Nephron progenitor cell (in vitro differentiated cells): Measurements from ENCODE around the gene KCNAB3.

ENCODE experiments used
- DNase-seq: peaks from one replicate; pipeline ENCODE4 v3.0.0; 2021
- H3K27ac Mint-ChIP-seq: 2 replicates; pipeline ENCODE4 v1.8.0; 2021; ENCODE audit warnings: mild to moderate bottlenecking, moderate library complexity, mixed read lengths
- H3K27me3 Mint-ChIP-seq: 2 replicates; pipeline ENCODE4 v1.8.0; 2021; ENCODE audit warnings: mild to moderate bottlenecking, low read depth, mixed read lengths; ENCODE audit not compliant: poor library complexity
- H3K36me3 Mint-ChIP-seq: 2 replicates; pipeline ENCODE4 v1.8.0; 2021; ENCODE audit warnings: low read depth, mixed read lengths
- H3K4me1 Mint-ChIP-seq: 2 replicates; pipeline ENCODE4 v1.8.0; 2021; ENCODE audit warnings: mixed read lengths
- H3K4me3 Mint-ChIP-seq: 2 replicates; pipeline ENCODE4 v1.8.0; 2021; ENCODE audit warnings: mild to moderate bottlenecking, moderate library complexity, mixed read lengths
- H3K9me3 Mint-ChIP-seq: 2 replicates; pipeline ENCODE4 v1.8.0; 2021; ENCODE audit warnings: mild to moderate bottlenecking, moderate library complexity, mixed read lengths
- TF ChIP-seq, protein P1 (sequence below): fragments of 200-600 bp; sonication (generic); IDR thresholded peaks from 2 replicates; pipeline ENCODE4 v1.5.0; 2021; ENCODE audit warnings: antibody characterized with exemption

The KCNAB3 gene

GRCh38 chr17:7927596-7927995 lies 2.1 kb downstream of the KCNAB3 start:
- no peaks in the 10 kb centered on the region for H3K9me3 Mint-ChIP-seq
- H3K36me3 Mint-ChIP-seq = no peaks in the 10 kb centered on the region
- peaks cover 59% of the 10 kb centered on the region for H3K27me3 Mint-ChIP-seq
- no peak overlapping the region for H3K27ac Mint-ChIP-seq
- H3K4me3 Mint-ChIP-seq = no peak overlapping the region
- peaks cover 52% of the 10 kb centered on the region for H3K4me1 Mint-ChIP-seq
- TF ChIP-seq, protein P1, sequence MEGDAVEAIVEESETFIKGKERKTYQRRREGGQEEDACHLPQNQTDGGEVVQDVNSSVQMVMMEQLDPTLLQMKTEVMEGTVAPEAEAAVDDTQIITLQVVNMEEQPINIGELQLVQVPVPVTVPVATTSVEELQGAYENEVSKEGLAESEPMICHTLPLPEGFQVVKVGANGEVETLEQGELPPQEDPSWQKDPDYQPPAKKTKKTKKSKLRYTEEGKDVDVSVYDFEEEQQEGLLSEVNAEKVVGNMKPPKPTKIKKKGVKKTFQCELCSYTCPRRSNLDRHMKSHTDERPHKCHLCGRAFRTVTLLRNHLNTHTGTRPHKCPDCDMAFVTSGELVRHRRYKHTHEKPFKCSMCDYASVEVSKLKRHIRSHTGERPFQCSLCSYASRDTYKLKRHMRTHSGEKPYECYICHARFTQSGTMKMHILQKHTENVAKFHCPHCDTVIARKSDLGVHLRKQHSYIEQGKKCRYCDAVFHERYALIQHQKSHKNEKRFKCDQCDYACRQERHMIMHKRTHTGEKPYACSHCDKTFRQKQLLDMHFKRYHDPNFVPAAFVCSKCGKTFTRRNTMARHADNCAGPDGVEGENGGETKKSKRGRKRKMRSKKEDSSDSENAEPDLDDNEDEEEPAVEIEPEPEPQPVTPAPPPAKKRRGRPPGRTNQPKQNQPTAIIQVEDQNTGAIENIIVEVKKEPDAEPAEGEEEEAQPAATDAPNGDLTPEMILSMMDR = no peak
- DNase-seq = no peak

DNA sequence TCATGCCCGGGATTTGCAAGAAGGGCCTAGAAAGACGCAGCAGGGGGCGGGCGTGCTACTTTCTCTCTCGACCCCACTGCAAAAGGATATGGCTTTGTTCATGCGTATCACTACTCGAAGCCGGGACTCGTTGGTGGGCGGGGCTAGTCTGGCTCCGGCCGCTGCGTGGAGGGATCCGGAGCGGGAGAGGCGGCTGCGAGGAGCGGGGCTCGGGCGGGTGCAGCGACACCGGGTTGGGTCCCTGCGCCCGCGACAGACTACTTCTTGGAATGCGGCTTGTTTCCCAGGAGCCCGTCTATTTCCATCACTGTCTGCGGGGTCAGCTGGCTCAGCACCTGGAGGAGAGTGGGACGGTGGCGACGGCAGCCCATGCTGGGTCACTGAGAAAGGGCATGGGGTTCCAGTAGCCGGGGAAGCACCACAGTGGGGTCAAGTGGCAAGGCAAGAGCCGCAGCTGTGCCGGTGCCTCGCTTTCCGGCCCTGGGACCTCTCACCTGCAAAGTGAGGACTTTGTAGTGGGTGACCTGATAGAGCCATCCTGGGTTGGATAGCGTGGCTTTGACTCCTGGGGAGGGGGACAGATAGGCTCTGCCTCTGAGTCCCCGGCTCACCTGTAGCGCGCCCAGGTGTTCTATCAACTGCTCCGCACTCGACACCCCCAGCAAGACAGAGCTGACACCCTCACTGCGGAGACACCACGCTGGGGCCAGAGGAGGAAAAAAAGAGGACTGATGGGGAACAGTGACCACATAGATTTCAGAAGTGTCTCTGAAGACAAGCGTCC lies 6.6 kb downstream of the KCNAB3 start:
- Mint-ChIP-seq H3K36me3 (peaks cover 4% of the 10 kb centered on the region), H3K27me3 (peaks cover 51% of the 10 kb centered on the region), H3K9me3 (peaks cover 3% of the 10 kb centered on the region), H3K4me3 (peak overlapping the region; percentile 65), H3K4me1 (peaks cover 22% of the 10 kb centered on the region), H3K27ac (no peak overlapping the region)
- TF ChIP-seq, protein P1 = no peak
- DNase-seq = peak; percentile 88

DNA sequence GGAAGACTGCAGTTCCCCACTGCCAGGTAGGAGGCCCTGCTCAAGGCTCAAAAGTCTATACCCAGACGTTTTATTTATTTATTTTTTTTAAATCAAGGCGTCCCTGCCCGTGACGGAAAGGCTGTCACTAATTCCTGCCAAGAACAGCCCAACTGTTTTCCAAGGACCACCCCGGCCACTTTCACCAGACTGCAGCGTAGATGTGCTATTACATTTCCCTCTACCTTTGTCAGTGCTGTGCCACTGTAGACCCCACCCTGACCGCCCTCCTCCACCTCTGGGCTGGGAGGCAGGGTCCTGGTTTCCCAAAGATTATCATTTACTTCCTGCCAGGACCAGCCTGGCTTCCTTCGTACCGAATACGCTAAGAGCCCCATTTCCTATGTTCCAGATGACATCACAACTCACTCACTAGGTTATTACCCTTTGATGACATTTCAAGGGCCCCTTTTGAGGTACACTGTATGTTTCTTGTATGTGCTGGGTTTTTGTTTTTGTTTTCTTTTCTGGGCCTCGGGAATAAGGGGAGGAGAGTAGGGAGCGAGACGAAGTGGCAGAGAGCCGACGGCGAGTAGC lies 7.3 kb downstream of the KCNAB3 start:
- H3K36me3 Mint-ChIP-seq = peaks cover 4% of the 10 kb centered on the region
- TF ChIP-seq, protein P1 = no peak
- peaks cover 50% of the 10 kb centered on the region for H3K27me3 Mint-ChIP-seq
- H3K4me3 Mint-ChIP-seq = peak overlapping the region; percentile 65
- no peak for DNase-seq
- H3K9me3 Mint-ChIP-seq = peaks cover 3% of the 10 kb centered on the region
- peaks cover 19% of the 10 kb centered on the region for H3K4me1 Mint-ChIP-seq
- no peak overlapping the region for H3K27ac Mint-ChIP-seq

GRCh38 chr17:7916808-7917207 lies 12.8 kb downstream of the KCNAB3 start:
- no peak overlapping the region for H3K27ac Mint-ChIP-seq
- H3K4me1 Mint-ChIP-seq = peaks cover 34% of the 10 kb centered on the region
- peak overlapping the region; percentile 75 for H3K4me3 Mint-ChIP-seq
- peaks cover 7% of the 10 kb centered on the region for H3K9me3 Mint-ChIP-seq
- H3K27me3 Mint-ChIP-seq = peaks cover 36% of the 10 kb centered on the region
- DNase-seq = no peak
- TF ChIP-seq, protein P1 = no peak
- peaks cover 9% of the 10 kb centered on the region for H3K36me3 Mint-ChIP-seq

- DNase-seq = no peak
- Mint-ChIP-seq H3K4me3 (peak overlapping the region; percentile 75), H3K9me3 (peaks cover 7% of the 10 kb centered on the region), H3K27me3 (peaks cover 36% of the 10 kb centered on the region), H3K4me1 (peaks cover 32% of the 10 kb centered on the region), H3K27ac (no peak overlapping the region), H3K36me3 (peaks cover 9% of the 10 kb centered on the region)
- TF ChIP-seq, protein P1 = no peak
Observed at GRCh38 chr17:7916385-7916682, 13.3 kb downstream of the KCNAB3 start.
